ENCODE measurements around the gene ALOX5AP. TPM values are rescaled to one million over a fixed set of nuclear protein-coding genes. Genes with fewer than 3 reads are reported as not detected.

ALOX5AP gene
- total RNA-seq, 1 donor from 2014 or later, result 4.5 TPM

- Histone ChIP-seq H3K4me3 (ENCODE audit: insufficient read depth, low read depth, low read length) (no peak overlapping the region), H4K20me1 (ENCODE audit: insufficient read depth, low read length) (no peaks in the 10 kb centered on the region), H3K4me1 (ENCODE audit: insufficient read depth, low read length) (no peaks in the 10 kb centered on the region), H3K79me2 (ENCODE audit: insufficient read depth, low read length) (no peaks in the 10 kb centered on the region), H3K36me3 (ENCODE audit: insufficient read depth, low read length) (no peaks in the 10 kb centered on the region), H3K9me3 (ENCODE audit: insufficient read depth, low read depth, low read length) (no peaks in the 10 kb centered on the region), H2AFZ (ENCODE audit: low read depth, low read length) (no peak overlapping the region), H3K27ac (ENCODE audit: low read depth, low read length) (no peak overlapping the region), H3K4me2 (ENCODE audit: low read length) (no peak overlapping the region), H3K27me3 (ENCODE audit: insufficient read depth, low read length) (no peaks in the 10 kb centered on the region), H3K9ac (ENCODE audit: low read length) (no peak overlapping the region)
- no peak for TF ChIP-seq EZH2 (IDR thresholded peaks at IDR 0.05; ENCODE audit: insufficient read depth, low read length)
- TF ChIP-seq CTCF (IDR thresholded peaks at IDR 0.05; ENCODE audit: insufficient read depth, low read depth, low read length), result no peak
- H3K9me3 Mint-ChIP-seq (ENCODE audit: unreplicated experiment), result no peaks in the 10 kb centered on the region
- H3K36me3 Mint-ChIP-seq (ENCODE audit: low read depth, unreplicated experiment), result no peaks in the 10 kb centered on the region
- DNase-seq (ENCODE audit: low read depth), result no peak
- H3K27me3 Mint-ChIP-seq (ENCODE audit: low read depth, unreplicated experiment), result no peaks in the 10 kb centered on the region
- no peaks in the 10 kb centered on the region for H3K4me1 Mint-ChIP-seq (ENCODE audit: low read depth, unreplicated experiment)
- FAIRE-seq, result no peak
- no peak overlapping the region for H3K4me3 Mint-ChIP-seq (ENCODE audit: unreplicated experiment)
- H3K27ac Mint-ChIP-seq (ENCODE audit: unreplicated experiment), result no peak overlapping the region
Measured at GRCh38 chr13:30770929-30771328, 35.6 kb downstream of the ALOX5AP start.

DNA sequence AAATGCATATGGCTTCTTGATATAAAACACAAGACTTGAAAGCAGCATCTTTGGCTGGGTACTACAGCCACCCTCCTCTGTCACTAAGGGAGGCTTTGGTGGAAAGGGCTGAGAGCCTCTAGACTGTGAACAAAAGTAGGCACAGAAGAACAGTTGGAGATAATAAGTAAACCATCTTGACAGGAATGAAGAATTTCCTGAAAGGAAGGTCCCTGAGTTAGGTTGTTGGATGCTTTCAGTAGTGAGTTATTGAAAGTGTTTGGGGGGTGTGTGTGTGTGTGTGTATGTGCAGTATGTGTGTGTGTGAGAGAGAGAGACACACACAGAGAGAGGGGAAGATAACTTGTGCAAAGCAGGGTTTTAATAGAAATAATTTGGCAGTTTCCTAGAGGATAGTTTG lies 38.2 kb downstream of the ALOX5AP start:
- no peak overlapping the region for H3K4me3 ChIP-seq (ENCODE audit: insufficient read depth, low read depth, low read length)
- Mint-ChIP-seq H3K4me3 (ENCODE audit: unreplicated experiment) (no peak overlapping the region), H3K9me3 (ENCODE audit: unreplicated experiment) (no peaks in the 10 kb centered on the region), H3K27ac (ENCODE audit: unreplicated experiment) (no peak overlapping the region), H3K4me1 (ENCODE audit: low read depth, unreplicated experiment) (peaks cover 11% of the 10 kb centered on the region), H3K36me3 (ENCODE audit: low read depth, unreplicated experiment) (no peaks in the 10 kb centered on the region), H3K27me3 (ENCODE audit: low read depth, unreplicated experiment) (no peaks in the 10 kb centered on the region)
- H3K27ac ChIP-seq (ENCODE audit: low read depth, low read length), result no peak overlapping the region
- H3K9ac ChIP-seq (ENCODE audit: low read length), result no peak overlapping the region
- no peak for FAIRE-seq
- H3K4me1 ChIP-seq (ENCODE audit: insufficient read depth, low read length), result no peaks in the 10 kb centered on the region
- DNase-seq (ENCODE audit: low read depth), result no peak
- no peaks in the 10 kb centered on the region for H3K27me3 ChIP-seq (ENCODE audit: insufficient read depth, low read length)
- H3K4me2 ChIP-seq (ENCODE audit: low read length), result no peak overlapping the region
- H4K20me1 ChIP-seq (ENCODE audit: insufficient read depth, low read length), result no peaks in the 10 kb centered on the region
- no peaks in the 10 kb centered on the region for H3K9me3 ChIP-seq (ENCODE audit: insufficient read depth, low read depth, low read length)
- no peaks in the 10 kb centered on the region for H3K79me2 ChIP-seq (ENCODE audit: insufficient read depth, low read length)
- no peaks in the 10 kb centered on the region for H3K36me3 ChIP-seq (ENCODE audit: insufficient read depth, low read length)
- no peak overlapping the region for H2AFZ ChIP-seq (ENCODE audit: low read depth, low read length)
- TF ChIP-seq EZH2 (IDR thresholded peaks at IDR 0.05; ENCODE audit: insufficient read depth, low read length), result no peak
- no peak for TF ChIP-seq CTCF (IDR thresholded peaks at IDR 0.05; ENCODE audit: insufficient read depth, low read depth, low read length)

- Mint-ChIP-seq H3K27ac (ENCODE audit: unreplicated experiment) (no peak overlapping the region), H3K36me3 (ENCODE audit: low read depth, unreplicated experiment) (no peaks in the 10 kb centered on the region), H3K4me3 (ENCODE audit: unreplicated experiment) (no peak overlapping the region), H3K9me3 (ENCODE audit: unreplicated experiment) (no peaks in the 10 kb centered on the region), H3K27me3 (ENCODE audit: low read depth, unreplicated experiment) (no peaks in the 10 kb centered on the region), H3K4me1 (ENCODE audit: low read depth, unreplicated experiment) (peaks cover 11% of the 10 kb centered on the region)
- TF ChIP-seq EZH2 (IDR thresholded peaks at IDR 0.05; ENCODE audit: insufficient read depth, low read length) (no peak), CTCF (IDR thresholded peaks at IDR 0.05; ENCODE audit: insufficient read depth, low read depth, low read length) (no peak)
- Histone ChIP-seq H3K4me3 (ENCODE audit: insufficient read depth, low read depth, low read length) (no peak overlapping the region), H3K79me2 (ENCODE audit: insufficient read depth, low read length) (no peaks in the 10 kb centered on the region), H3K9ac (ENCODE audit: low read length) (no peak overlapping the region), H3K4me1 (ENCODE audit: insufficient read depth, low read length) (no peaks in the 10 kb centered on the region), H3K27me3 (ENCODE audit: insufficient read depth, low read length) (no peaks in the 10 kb centered on the region), H3K27ac (ENCODE audit: low read depth, low read length) (no peak overlapping the region), H2AFZ (ENCODE audit: low read depth, low read length) (no peak overlapping the region), H3K4me2 (ENCODE audit: low read length) (no peak overlapping the region), H3K36me3 (ENCODE audit: insufficient read depth, low read length) (no peaks in the 10 kb centered on the region), H4K20me1 (ENCODE audit: insufficient read depth, low read length) (no peaks in the 10 kb centered on the region), H3K9me3 (ENCODE audit: insufficient read depth, low read depth, low read length) (no peaks in the 10 kb centered on the region)
- DNase-seq (ENCODE audit: low read depth) (no peak), FAIRE-seq (no peak)
Measured at GRCh38 chr13:30774214-30774730, 38.9 kb downstream of the ALOX5AP start.

All from astrocyte (in vitro differentiated cells and primary cell).